Fibroblast of peridontal ligament (primary cell): Measurements from ENCODE around the gene RBMY1J.
A peak's percentile ranks its signal among the peaks of the same experiment; 100 is the strongest.
"Not testable (repeated sequence)": the region's sequence is repeated elsewhere in the genome, so short reads cannot be mapped to it uniquely, and the experiment has no call there.

Source experiments
- DNase-seq: peaks from one replicate; pipeline ENCODE4 v3.0.0-alpha.2; 2010; ENCODE audit errors: extremely low read depth

RBMY1J gene

GRCh38 chrY:22403110-22403509 lies at the start of gene RBMY1J:
Gene RBMY1J (plus strand): TSS chrY:22403410. CDS start chrY:22405448, 2,038 bp downstream.
- DNase-seq: not testable (repeated sequence)

- no peak for DNase-seq
Measured at GRCh38 chrY:22367416-22367815, 35.8 kb upstream of the RBMY1J start.

GRCh38 chrY:22370623-22371022 lies 32.6 kb upstream of the RBMY1J start:
- peak; percentile 0 for DNase-seq

GRCh38 chrY:22373494-22373893 lies 29.7 kb upstream of the RBMY1J start:
- no peak for DNase-seq

GRCh38 chrY:22444718-22445396 lies 41.6 kb downstream of the RBMY1J start:
- DNase-seq: not testable (repeated sequence)

- DNase-seq: not testable (repeated sequence)
Measured at GRCh38 chrY:22455522-22455921, 52.3 kb downstream of the RBMY1J start.

- DNase-seq: not testable (repeated sequence)
Measured at GRCh38 chrY:22461962-22462361, 58.8 kb downstream of the RBMY1J start.
